GM21717 (cell line): Measurements from ENCODE around the gene SYNGR1.
"Not testable (repeated sequence)": the region's sequence is repeated elsewhere in the genome, so short reads cannot be mapped to it uniquely, and the experiment has no call there.

Experiments used
- ATAC-seq: cut with Tn5 transposase; IDR thresholded peaks from one replicate; pipeline ENCODE4 v1.9.1; 2021; ENCODE audit warnings: mild to moderate bottlenecking, moderate library complexity; ENCODE audit not compliant: unreplicated experiment

Gene SYNGR1

GRCh38 chr22:39316440-39317083 lies 33.2 kb upstream of the SYNGR1 start:
- ATAC-seq: no peak

GRCh38 chr22:39317084-39317774 lies 32.6 kb upstream of the SYNGR1 start:
- no peak for ATAC-seq

- ATAC-seq: no peak
These were observed 31.9 kb upstream of the SYNGR1 start for GRCh38 chr22:39317775-39318506.

GRCh38 chr22:39318507-39319283 lies 31.1 kb upstream of the SYNGR1 start:
- no peak for ATAC-seq

GRCh38 chr22:39319284-39320022 lies 30.3 kb upstream of the SYNGR1 start, which contains the start of gene RPL3:
Gene RPL3 (minus strand): TSS chr22:39319623. CDS start chr22:39319597, 26 bp downstream.
- ATAC-seq: peak; percentile 74

- not testable (repeated sequence) for ATAC-seq
These were observed 29.2 kb upstream of the SYNGR1 start for GRCh38 chr22:39320616-39321029.

- no peak for ATAC-seq
These were observed 24.3 kb upstream of the SYNGR1 start for GRCh38 chr22:39325392-39325932.

GRCh38 chr22:39327995-39328754 lies 21.6 kb upstream of the SYNGR1 start:
- ATAC-seq: no peak

GRCh38 chr22:39330553-39330952 lies 19.2 kb upstream of the SYNGR1 start:
- not testable (repeated sequence) for ATAC-seq

GRCh38 chr22:39332441-39333064 lies 17.2 kb upstream of the SYNGR1 start:
- ATAC-seq: no peak

GRCh38 chr22:39336411-39336810 lies 13.4 kb upstream of the SYNGR1 start:
- ATAC-seq: no peak

- ATAC-seq: not testable (repeated sequence)
These were observed 10.0 kb upstream of the SYNGR1 start for GRCh38 chr22:39339775-39340174.

GRCh38 chr22:39341179-39341578 lies 8.6 kb upstream of the SYNGR1 start:
- no peak for ATAC-seq

GRCh38 chr22:39343259-39344045 lies 6.3 kb upstream of the SYNGR1 start:
- ATAC-seq: no peak

GRCh38 chr22:39344046-39344390 lies 5.8 kb upstream of the SYNGR1 start:
- no peak for ATAC-seq

- ATAC-seq: no peak
These were observed 4.6 kb upstream of the SYNGR1 start for GRCh38 chr22:39345231-39345630.

GRCh38 chr22:39348909-39349505 lies 784 bp upstream of the SYNGR1 start:
- no peak for ATAC-seq

GRCh38 chr22:39349506-39349966 lies 255 bp upstream of the SYNGR1 start:
- ATAC-seq: no peak
